Measurements from ENCODE around the gene RSBN1L. TPM values are rescaled to one million over a fixed set of nuclear protein-coding genes. Genes with fewer than 3 reads are reported as not detected.
"Not testable (repeated sequence)": the region's sequence is repeated elsewhere in the genome, so short reads cannot be mapped to it uniquely, and the experiment has no call there.

RSBN1L gene
- total RNA-seq, 1 experiment from 2014 or later = 15.5 TPM

- H3K36me3 ChIP-seq (ENCODE audit: control insufficient read depth in 1 of 2, insufficient read depth in 2 of 2, low read length in 2 of 2); BruUV-seq (replicated peaks); H3K4me3 ChIP-seq (replicated peaks in 1 of 2; ENCODE audit: low read depth in 1 of 2, low read length in 2 of 2); H3K4me1 ChIP-seq (ENCODE audit: control insufficient read depth in 1 of 2, insufficient read depth in 2 of 2, low read length in 2 of 2); H3K79me2 ChIP-seq (ENCODE audit: insufficient read depth, low read length); H3K27ac ChIP-seq (ENCODE audit: low read depth, low read length); H3K27me3 ChIP-seq (ENCODE audit: insufficient read depth, low read length); H3K4me2 ChIP-seq (ENCODE audit: low read length); H3K9me3 ChIP-seq (ENCODE audit: control insufficient read depth in 1 of 2, insufficient read depth in 1 of 2, low read depth in 1 of 2, low read length in 2 of 2); H2AFZ ChIP-seq (ENCODE audit: low read depth, low read length, poor library complexity, severe bottlenecking); H3K9ac ChIP-seq (ENCODE audit: low read length); DNase-seq (ENCODE audit: low read depth, low spot score); POLR2A ChIA-PET; H4K20me1 ChIP-seq (ENCODE audit: insufficient read depth); H3K9me2 ChIP-seq (ENCODE audit: insufficient read depth); ATAC-seq: not testable (repeated sequence)
- intact Hi-C loops (cut with micrococcal nuclease) = loop anchor here (10.0 kb wide), 1 partner anchor 1272 kb away; no protein-coding TSS in a partner anchor
- ChIA-PET RAD21 (ENCODE audit: low non-redundant PET in 1 of 2, low total read pairs in 2 of 2, uncharacterized antibody in 2 of 2, unreplicated experiment in 2 of 2) (interaction anchor here in 1 of 2 experiments (0.7 kb wide), 1 partner anchor 297 kb away, joined by 3 read pairs; no protein-coding TSS in a partner anchor), CTCF (interaction anchor here (1.3 to 1.5 kb wide), 3 partner anchors 22 to 107 kb away, joined by 3 to 5 read pairs (median 4); no protein-coding TSS in a partner anchor)
These were observed 43.4 kb upstream of the RSBN1L start for GRCh38 chr7:77652826-77653225.

- DNase-seq (ENCODE audit: low read depth, low spot score) (no peak), ATAC-seq (no peak)
- Histone ChIP-seq H3K27me3 (ENCODE audit: insufficient read depth, low read length) (no peaks in the 10 kb centered on the region), H3K9me2 (ENCODE audit: insufficient read depth) (no peaks in the 10 kb centered on the region), H3K9me3 (ENCODE audit: control insufficient read depth in 1 of 2, insufficient read depth in 1 of 2, low read depth in 1 of 2, low read length in 2 of 2) (no peaks in the 10 kb centered on the region), H3K36me3 (ENCODE audit: control insufficient read depth in 1 of 2, insufficient read depth in 2 of 2, low read length in 2 of 2) (peaks cover 0 to 7% of the 10 kb centered on the region in 2 experiments; a peak in 1 of 4 replicates), H3K9ac (ENCODE audit: low read length) (no peak overlapping the region), H3K4me2 (ENCODE audit: low read length) (no peak overlapping the region), H3K4me1 (ENCODE audit: control insufficient read depth in 1 of 2, insufficient read depth in 2 of 2, low read length in 2 of 2) (no peaks in the 10 kb centered on the region), H2AFZ (ENCODE audit: low read depth, low read length, poor library complexity, severe bottlenecking) (no peak overlapping the region), H3K4me3 (replicated peaks in 1 of 2; ENCODE audit: low read depth in 1 of 2, low read length in 2 of 2) (no peak overlapping the region), H3K27ac (ENCODE audit: low read depth, low read length) (no peak overlapping the region), H4K20me1 (ENCODE audit: insufficient read depth) (no peaks in the 10 kb centered on the region), H3K79me2 (ENCODE audit: insufficient read depth, low read length) (no peaks in the 10 kb centered on the region)
- ChIA-PET RAD21 (ENCODE audit: low non-redundant PET in 1 of 2, low total read pairs in 2 of 2, uncharacterized antibody in 2 of 2, unreplicated experiment in 2 of 2) (no interaction called here), POLR2A (no interaction called here), CTCF (interaction anchor here (1.3 to 1.4 kb wide), 2 partner anchors 106 to 281 kb away, joined by 3 read pairs; no protein-coding TSS in a partner anchor)
- BruUV-seq (replicated peaks) = no TSS peak
- intact Hi-C loops (cut with micrococcal nuclease) = loop anchor here (10.0 kb wide), 1 partner anchor 1271 kb away; no protein-coding TSS in a partner anchor
- no peak for TF ChIP-seq ZNF274 (IDR thresholded peaks at IDR 0.05; ENCODE audit: low read depth, low read length)
- TF ChIP-seq CEBPB (IDR thresholded peaks at IDR 0.05; ENCODE audit: low read depth) = no peak
- TF ChIP-seq ZFX (IDR thresholded peaks at IDR 0.05) = no peak
These were observed 42.7 kb upstream of the RSBN1L start for GRCh38 chr7:77653572-77653971.

Measured in HCT116 (cell line).